HG02610 (cell line): Measurements from ENCODE around the gene COPB2.

Experiments used
- ATAC-seq: cut with Tn5 transposase; IDR thresholded peaks from one replicate; pipeline ENCODE4 v1.9.1; 2021; ENCODE audit warnings: mild to moderate bottlenecking, moderate library complexity; ENCODE audit not compliant: unreplicated experiment

The COPB2 gene

GRCh38 chr3:139309880-139310279 lies 79.6 kb downstream of the COPB2 start:
- no peak for ATAC-seq

GRCh38 chr3:139309061-139309591 lies 80.3 kb downstream of the COPB2 start:
- no peak for ATAC-seq

GRCh38 chr3:139308560-139308959 lies 80.9 kb downstream of the COPB2 start:
- no peak for ATAC-seq

DNA sequence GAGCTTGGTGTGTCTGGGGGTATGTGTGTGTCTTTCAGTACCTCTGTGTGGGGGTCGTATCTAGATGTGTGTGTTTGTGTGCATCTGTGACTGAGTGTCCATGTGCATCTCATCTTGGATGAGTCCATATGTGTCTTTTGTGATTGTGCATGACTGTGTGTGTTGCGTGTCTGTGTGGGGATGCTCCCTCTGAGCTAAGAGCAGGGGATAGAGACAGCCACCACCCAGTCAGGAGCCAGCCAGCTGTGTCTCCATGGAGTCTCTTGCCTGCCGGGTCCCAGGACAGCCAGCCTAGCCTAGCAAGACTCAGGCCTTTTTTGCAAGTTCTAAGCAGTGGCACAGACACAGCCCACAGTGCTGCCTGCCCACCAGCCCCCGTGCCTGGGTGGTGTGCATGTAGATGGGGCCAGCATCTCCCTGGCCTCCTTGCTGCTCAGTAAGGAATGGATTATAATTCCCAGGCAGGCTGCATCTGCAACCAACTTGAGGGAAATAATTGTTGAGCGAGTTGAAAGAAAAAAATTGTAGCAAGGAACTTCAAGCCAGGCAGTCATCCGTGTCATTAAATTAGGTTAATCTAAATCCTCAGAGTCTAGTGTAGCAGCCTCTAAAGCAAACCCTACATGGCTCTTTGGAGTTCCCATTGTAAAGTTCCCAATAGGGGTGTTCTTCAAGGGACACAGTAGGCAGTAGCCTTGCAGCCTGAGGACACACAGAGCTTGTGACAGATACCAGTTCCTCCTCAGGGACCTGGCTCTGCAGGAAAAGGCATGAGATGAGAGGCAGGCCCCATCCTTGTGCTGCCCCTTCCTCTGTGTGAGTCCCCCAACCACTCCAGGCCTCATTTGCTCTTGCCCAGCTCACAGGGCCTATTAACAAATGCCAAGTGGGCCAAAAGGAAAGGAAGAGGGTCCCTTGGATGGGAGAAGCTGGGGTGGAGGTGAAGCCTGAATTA lies 81.6 kb downstream of the COPB2 start:
- ATAC-seq, result no peak
